Measurements from ENCODE around the gene TAMM41. TPM values are rescaled to one million over a fixed set of nuclear protein-coding genes. Genes with fewer than 3 reads are reported as not detected.

The TAMM41 gene
- total and polyA plus RNA-seq, 4 donors: 9.2 to 20.6 (median 13.0) TPM

- Histone ChIP-seq H3K36me3 (ENCODE audit: control insufficient read depth in 4 of 4, insufficient read depth in 4 of 4, low read length in 4 of 4) (peaks cover 25 to 48% (median 37%) of the 10 kb centered on the region in 4 donors), H3K9ac (ENCODE audit: insufficient read depth in 1 of 2, low read length in 2 of 2) (no peak overlapping the region), H3K4me1 (ENCODE audit: control insufficient read depth in 5 of 5, insufficient read depth in 5 of 5, low read length in 5 of 5) (no peaks in the 10 kb centered on the region), H3K4me3 (no peak overlapping the region), H3K27me3 (ENCODE audit: control insufficient read depth in 3 of 3, insufficient read depth in 3 of 3, low read length in 2 of 3) (no peaks in the 10 kb centered on the region), H3K9me3 (ENCODE audit: control insufficient read depth in 4 of 4, insufficient read depth in 3 of 4, low read length in 3 of 4) (no peaks in the 10 kb centered on the region), H3K27ac (ENCODE audit: low read depth in 1 of 2, low read length in 1 of 2) (no peak overlapping the region)
- TF ChIP-seq CTCF (IDR thresholded peaks at IDR 0.05; ENCODE audit: control extremely low read depth, extremely low read depth): no peak
- 71 to 83% methylated on average over 9 of the region's 9 CpGs for WGBS, 2 donors
- ATAC-seq (ENCODE audit: insufficient read depth, low FRiP score) (no peak), DNase-seq (peak in 1 of 3 donors; percentile 22)
Observed at GRCh38 chr3:11832981-11833905, 13.4 kb downstream of the TAMM41 start.

GRCh38 chr3:11829416-11829815 is 17.3 kb downstream of the TAMM41 start:
- Histone ChIP-seq H3K4me1 (ENCODE audit: control insufficient read depth in 5 of 5, insufficient read depth in 5 of 5, low read length in 5 of 5) (no peaks in the 10 kb centered on the region), H3K27me3 (ENCODE audit: control insufficient read depth in 3 of 3, insufficient read depth in 3 of 3, low read length in 2 of 3) (no peaks in the 10 kb centered on the region), H3K27ac (ENCODE audit: low read depth in 1 of 2, low read length in 1 of 2) (no peak overlapping the region), H3K9me3 (ENCODE audit: control insufficient read depth in 4 of 4, insufficient read depth in 3 of 4, low read length in 3 of 4) (no peaks in the 10 kb centered on the region), H3K9ac (ENCODE audit: insufficient read depth in 1 of 2, low read length in 2 of 2) (no peak overlapping the region), H3K36me3 (ENCODE audit: control insufficient read depth in 4 of 4, insufficient read depth in 4 of 4, low read length in 4 of 4) (peaks cover 19 to 49% (median 39%) of the 10 kb centered on the region in 4 donors), H3K4me3 (no peak overlapping the region)
- 88 to 90% methylated on average over 7 of the region's 7 CpGs for WGBS, 2 donors
- ATAC-seq (ENCODE audit: insufficient read depth, low FRiP score) (no peak), DNase-seq (no peak)
- no peak for TF ChIP-seq CTCF (IDR thresholded peaks at IDR 0.05; ENCODE audit: control extremely low read depth, extremely low read depth)

DNA sequence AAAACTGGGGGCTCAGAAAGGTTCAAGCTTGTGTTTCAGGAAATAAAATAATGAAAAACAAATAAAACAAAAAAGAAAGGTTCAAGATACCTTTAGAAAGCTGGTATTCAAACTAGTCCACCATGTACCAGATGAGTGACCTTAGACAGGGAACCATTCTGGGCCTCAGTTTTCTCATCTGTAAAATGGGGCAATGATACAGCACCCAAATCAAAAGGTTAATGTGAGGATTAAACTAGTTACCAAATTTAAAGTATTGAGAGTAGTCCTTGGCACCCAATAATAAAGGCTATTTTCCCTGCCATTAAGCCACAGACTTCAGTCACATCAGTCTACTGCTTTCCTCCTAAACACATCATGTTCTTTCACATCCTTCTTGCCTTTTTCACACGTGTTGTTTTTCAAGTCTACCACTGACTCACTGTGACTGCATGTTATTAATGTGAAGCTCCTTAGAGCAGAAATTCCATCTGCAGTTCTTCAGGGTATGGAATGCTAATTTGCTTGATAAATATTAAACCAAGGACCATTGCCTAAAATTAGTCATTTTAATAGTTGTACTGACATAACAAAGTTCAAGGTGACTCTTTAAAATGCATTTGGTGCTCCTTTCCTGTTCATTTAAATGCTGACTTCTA is 19.9 kb downstream of the TAMM41 start:
- DNase-seq: no peak

More for the DNA sequence above, 19.9 kb downstream of the TAMM41 start:
- no peaks in the 10 kb centered on the region for H3K9me3 ChIP-seq (ENCODE audit: control insufficient read depth in 4 of 4, insufficient read depth in 3 of 4, low read length in 3 of 4)
- no peak for TF ChIP-seq CTCF (IDR thresholded peaks at IDR 0.05; ENCODE audit: control extremely low read depth, extremely low read depth)
- H3K4me1 ChIP-seq (ENCODE audit: control insufficient read depth in 5 of 5, insufficient read depth in 5 of 5, low read length in 5 of 5): no peaks in the 10 kb centered on the region
- H3K9ac ChIP-seq (ENCODE audit: insufficient read depth in 1 of 2, low read length in 2 of 2): no peak overlapping the region
- H3K27me3 ChIP-seq (ENCODE audit: control insufficient read depth in 3 of 3, insufficient read depth in 3 of 3, low read length in 2 of 3): no peaks in the 10 kb centered on the region
- 91 to 93% methylated on average over 1 of the region's 1 CpG for WGBS, 2 donors
- H3K4me3 ChIP-seq: no peak overlapping the region
- ATAC-seq (ENCODE audit: insufficient read depth, low FRiP score): no peak
- peaks cover 17 to 46% (median 34%) of the 10 kb centered on the region in 4 donors for H3K36me3 ChIP-seq (ENCODE audit: control insufficient read depth in 4 of 4, insufficient read depth in 4 of 4, low read length in 4 of 4)
- H3K27ac ChIP-seq (ENCODE audit: low read depth in 1 of 2, low read length in 1 of 2): no peak overlapping the region
